ENCODE measurements around the gene WDR1. TPM values are rescaled to one million over a fixed set of nuclear protein-coding genes. Genes with fewer than 3 reads are reported as not detected.

Gene WDR1
- total RNA-seq, 1 experiment from 2014 or later, result 223 TPM

GRCh38 chr4:10157478-10158332 lies 41.1 kb upstream of the WDR1 start:
- Histone ChIP-seq H3K4me2 (ENCODE audit: low read length) (peak overlapping the region; percentile 61), H3K4me1 (ENCODE audit: control insufficient read depth in 1 of 2, insufficient read depth in 2 of 2, low read length in 2 of 2) (peaks cover 3 to 8% of the 10 kb centered on the region in 2 experiments; a peak in 2 of 4 replicates), H3K4me3 (replicated peaks in 1 of 2; ENCODE audit: low read depth in 1 of 2, low read length in 2 of 2) (no peak overlapping the region), H3K9me3 (ENCODE audit: control insufficient read depth in 1 of 2, insufficient read depth in 1 of 2, low read depth in 1 of 2, low read length in 2 of 2) (no peaks in the 10 kb centered on the region), H3K9me2 (ENCODE audit: insufficient read depth) (peaks cover 4% of the 10 kb centered on the region; the same call in 1 of the 2 replicates), H3K27ac (ENCODE audit: low read depth, low read length) (no peak overlapping the region), H3K79me2 (ENCODE audit: insufficient read depth, low read length) (no peaks in the 10 kb centered on the region), H3K9ac (ENCODE audit: low read length) (no peak overlapping the region), H2AFZ (ENCODE audit: low read depth, low read length, poor library complexity, severe bottlenecking) (peak overlapping the region; percentile 38), H4K20me1 (ENCODE audit: insufficient read depth) (no peaks in the 10 kb centered on the region), H3K36me3 (ENCODE audit: control insufficient read depth in 1 of 2, insufficient read depth in 2 of 2, low read length in 2 of 2) (no peaks in the 10 kb centered on the region), H3K27me3 (ENCODE audit: insufficient read depth, low read length) (peaks cover 9% of the 10 kb centered on the region; the same call in 1 of the 2 replicates)
- intact Hi-C loops (cut with micrococcal nuclease), result loop anchor here (1.0 to 2.0 kb wide), 2 partner anchors 381 to 392 kb away; no protein-coding TSS in a partner anchor
- ChIA-PET POLR2A (interaction anchor here (0.6 kb wide), 1 partner anchor 112 kb away, joined by 3 read pairs; no protein-coding TSS in a partner anchor), CTCF (interaction anchor here (0.7 to 2.0 kb wide), 18 partner anchors 10 to 423 kb away, joined by 3 to 18 read pairs (median 4); no protein-coding TSS in a partner anchor), RAD21 (ENCODE audit: low non-redundant PET in 1 of 2, low total read pairs in 2 of 2, uncharacterized antibody in 2 of 2, unreplicated experiment in 2 of 2) (interaction anchor here (0.5 to 1.2 kb wide), 3 partner anchors 320 to 498 kb away, joined by 3 to 5 read pairs (median 3); no protein-coding TSS in a partner anchor)
- DNase-seq (ENCODE audit: low read depth, low spot score) (peak; percentile 73), ATAC-seq (peak; percentile 93)
- no TSS peak for BruUV-seq (replicated peaks)
- TF ChIP-seq CTCF (IDR thresholded peaks at IDR 0.05 in 2 of 3, conservative IDR thresholded peaks at IDR 0.05 in 1 of 3; ENCODE audit: borderline replicate concordance in 1 of 3, insufficient read depth in 1 of 3, low read depth in 2 of 3, low read length in 2 of 3), result peak; percentile 83 to 87 (median 86)
- TF ChIP-seq SP1 (IDR thresholded peaks at IDR 0.05; ENCODE audit: low read depth), result no peak
- TF ChIP-seq RAD21 (IDR thresholded peaks at IDR 0.05; ENCODE audit: low read depth), result peak; percentile 85

DNA sequence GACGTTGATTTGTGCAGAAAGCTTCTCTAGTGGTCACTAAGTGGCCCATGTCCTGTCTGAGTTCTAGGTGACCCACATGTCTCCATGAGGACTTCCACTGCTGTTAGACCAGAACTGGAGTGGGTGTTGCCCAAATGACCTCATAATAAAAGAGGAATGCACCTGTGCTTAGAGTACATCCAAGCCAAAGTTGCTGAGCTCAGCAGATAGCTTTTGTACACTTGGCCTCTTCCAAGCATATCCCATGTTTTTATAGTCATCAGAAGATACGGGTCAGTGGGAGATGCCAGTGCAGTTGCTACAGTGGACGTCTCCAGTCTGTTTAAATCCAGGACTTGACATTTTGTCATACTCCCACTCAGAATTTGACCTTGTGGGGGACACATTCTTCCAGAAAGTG lies 37.6 kb upstream of the WDR1 start:
- ChIA-PET POLR2A (no interaction called here), CTCF (no interaction called here), RAD21 (ENCODE audit: low non-redundant PET in 1 of 2, low total read pairs in 2 of 2, uncharacterized antibody in 2 of 2, unreplicated experiment in 2 of 2) (no interaction called here)
- no peak for ATAC-seq
- no peak for DNase-seq (ENCODE audit: low read depth, low spot score)
- Histone ChIP-seq H3K9me2 (ENCODE audit: insufficient read depth) (peaks cover 4% of the 10 kb centered on the region; the same call in 1 of the 2 replicates), H3K27me3 (ENCODE audit: insufficient read depth, low read length) (peaks cover 15% of the 10 kb centered on the region; the same call in 1 of the 2 replicates), H2AFZ (ENCODE audit: low read depth, low read length, poor library complexity, severe bottlenecking) (no peak overlapping the region), H3K27ac (ENCODE audit: low read depth, low read length) (no peak overlapping the region), H3K36me3 (ENCODE audit: control insufficient read depth in 1 of 2, insufficient read depth in 2 of 2, low read length in 2 of 2) (no peaks in the 10 kb centered on the region), H4K20me1 (ENCODE audit: insufficient read depth) (no peaks in the 10 kb centered on the region), H3K9ac (ENCODE audit: low read length) (no peak overlapping the region), H3K9me3 (ENCODE audit: control insufficient read depth in 1 of 2, insufficient read depth in 1 of 2, low read depth in 1 of 2, low read length in 2 of 2) (no peaks in the 10 kb centered on the region), H3K79me2 (ENCODE audit: insufficient read depth, low read length) (no peaks in the 10 kb centered on the region), H3K4me1 (ENCODE audit: control insufficient read depth in 1 of 2, insufficient read depth in 2 of 2, low read length in 2 of 2) (peaks cover 3 to 8% of the 10 kb centered on the region in 2 experiments; a peak in 2 of 4 replicates), H3K4me3 (replicated peaks in 1 of 2; ENCODE audit: low read depth in 1 of 2, low read length in 2 of 2) (no peak overlapping the region), H3K4me2 (ENCODE audit: low read length) (no peak overlapping the region)
- TF ChIP-seq TCF7L2 (IDR thresholded peaks at IDR 0.05; ENCODE audit: borderline replicate concordance, extremely low read depth, insufficient read depth, insufficient read length) (no peak), CEBPB (IDR thresholded peaks at IDR 0.05; ENCODE audit: low read depth) (no peak), JUND (IDR thresholded peaks at IDR 0.05) (no peak), POLR2A (IDR thresholded peaks at IDR 0.05; ENCODE audit: borderline replicate concordance, extremely low read depth, insufficient read depth, insufficient read length) (no peak), ELF1 (IDR thresholded peaks at IDR 0.05; ENCODE audit: borderline replicate concordance, low read depth) (no peak)
- intact Hi-C loops (cut with micrococcal nuclease), result no loop called here
- no TSS peak for BruUV-seq (replicated peaks)
